Liver (tissue), 9 donors: ENCODE data around the gene PPP1R13B. TPM values are rescaled to one million over a fixed set of nuclear protein-coding genes. Genes with fewer than 3 reads are reported as not detected.

Source experiments
- DNase-seq: peaks from one replicate; pipeline ENCODE4 v3.0.0-alpha.2; 2017; ENCODE audit warnings: low spot score
- H3K27ac ChIP-seq, 2 donors: one replicate each; pipeline ENCODE4 v1.7.0; 2013; ENCODE audit warnings: inconsistent platforms in 2 of 2, low read length in 2 of 2, control low read depth in 1 of 2, low read depth in 1 of 2, mild to moderate bottlenecking in 1 of 2
- H3K27me3 ChIP-seq, 4 donors: one replicate each; pipeline versions ENCODE4 v1.6.1 to v1.7.0; 2013; ENCODE audit warnings: low read length in 3 of 4, inconsistent platforms in 1 of 4, mild to moderate bottlenecking in 1 of 4, moderate library complexity in 1 of 4; ENCODE audit not compliant: control insufficient read depth in 4 of 4, insufficient read depth in 4 of 4
- H3K36me3 ChIP-seq, 4 donors: one replicate each; pipeline versions ENCODE4 v1.6.1 to v1.7.0; 2013; ENCODE audit warnings: low read length in 3 of 4, mild to moderate bottlenecking in 3 of 4, low read depth in 1 of 4, moderate library complexity in 1 of 4; ENCODE audit not compliant: control insufficient read depth in 4 of 4, insufficient read depth in 3 of 4
- H3K4me1 ChIP-seq, 4 donors: one replicate each; pipeline versions ENCODE4 v1.6.1 to v1.7.0; 2013; ENCODE audit warnings: low read length in 3 of 4, mild to moderate bottlenecking in 3 of 4, moderate library complexity in 1 of 4; ENCODE audit not compliant: control insufficient read depth in 4 of 4, insufficient read depth in 4 of 4
- H3K4me3 ChIP-seq, 3 donors: one replicate each; pipeline versions ENCODE4 v1.6.1 to v1.7.0; 2013; ENCODE audit warnings: low read length in 3 of 3, control low read depth in 1 of 3, low read depth in 1 of 3, mild to moderate bottlenecking in 1 of 3
- H3K9ac ChIP-seq, 2 donors: one replicate each; pipeline ENCODE4 v1.7.0; 2013; ENCODE audit warnings: low read length in 2 of 2, mild to moderate bottlenecking in 2 of 2, moderate library complexity in 2 of 2, control low read depth in 1 of 2, low read depth in 1 of 2
- H3K9me3 ChIP-seq, 4 donors: one replicate each; pipeline versions ENCODE4 v1.6.1 to v1.7.0; 2013; ENCODE audit warnings: low read length in 3 of 4; ENCODE audit not compliant: control insufficient read depth in 4 of 4
- EGR1 ChIP-seq, 2 donors: IDR thresholded peaks; 2 replicates each; pipeline ENCODE4 v1.6.1; 2016 to 2018; ENCODE audit warnings: antibody characterized with exemption in 2 of 2, low read depth in 2 of 2
- GABPA ChIP-seq, 2 donors: IDR thresholded peaks in 1 of 2; conservative IDR thresholded peaks in 1 of 2; 2 replicates each; pipeline ENCODE4 v1.6.1; 2016; ENCODE audit warnings: antibody characterized with exemption in 2 of 2, mild to moderate bottlenecking in 1 of 2, moderate library complexity in 1 of 2
- HNF4G ChIP-seq: IDR thresholded peaks from 2 replicates; pipeline ENCODE4 v1.6.1; 2016; ENCODE audit warnings: antibody characterized with exemption
- JUND ChIP-seq, 2 donors: IDR thresholded peaks; 2 replicates each; pipeline ENCODE4 v1.6.1; 2016; ENCODE audit warnings: antibody characterized with exemption in 2 of 2
- NR2F2 ChIP-seq: IDR thresholded peaks from 2 replicates; pipeline ENCODE4 v1.6.1; 2016; ENCODE audit warnings: antibody characterized with exemption
- RAD21 ChIP-seq, 2 donors: IDR thresholded peaks; 2 replicates each; pipeline ENCODE4 v1.6.1; 2016; ENCODE audit warnings: antibody characterized with exemption in 2 of 2, mild to moderate bottlenecking in 2 of 2
- SP1 ChIP-seq: IDR thresholded peaks from 2 replicates; pipeline ENCODE4 v1.6.1; 2018; ENCODE audit warnings: antibody characterized with exemption, mild to moderate bottlenecking
- TAF1 ChIP-seq: conservative IDR thresholded peaks from 2 replicates; pipeline ENCODE4 v1.6.1; 2016; ENCODE audit warnings: antibody characterized with exemption, mild to moderate bottlenecking
- YY1 ChIP-seq: IDR thresholded peaks from 2 replicates; pipeline ENCODE4 v1.6.1; 2016; ENCODE audit warnings: antibody characterized with exemption, mild to moderate bottlenecking
- WGBS: extraction: QIAGEN DNeasy Blood & Tissue Kit; methylation state at CpG from one replicate; pipeline ENCODE4 v1.1.7; 2013; 5-methylcytosine and 5-hydroxymethylcytosine counted together
- polyA plus RNA-seq, 2 donors: library from polyadenylated mRNA; stranded (reverse) in 1 of 2; unstranded in 1 of 2; fragments of 200-250 nt in 1 of 2; fragments of >200 nt in 1 of 2; fragmentation: Nextera tagmentation in 1 of 2; extraction: Ambion mirVana in 1 of 2; gene quantifications; one replicate each; pipeline versions ENCODE4 v1.2.1 to v1.2.3, GENCODE V29; 2013 to 2015
- total RNA-seq, 2 donors: library from RNA; depleted of rRNA; stranded (reverse); fragments of >200 nt; gene quantifications; one replicate each; pipeline ENCODE4 v1.2.3, GENCODE V29; 2014
- TF ChIP-seq, protein P1 (sequence below): IDR thresholded peaks from 2 replicates; pipeline ENCODE4 v1.6.1; 2016; ENCODE audit warnings: antibody characterized with exemption, mild to moderate bottlenecking
- TF ChIP-seq, protein P2 (sequence below): fragments of 150-350 bp; IDR thresholded peaks from 2 replicates; pipeline ENCODE4 v1.5.1; 2017; ENCODE audit warnings: improper control_type of control experiment, low read depth, low read length; ENCODE audit not compliant: missing input control
- TF ChIP-seq, protein P3 (sequence below): IDR thresholded peaks from 2 replicates; pipeline ENCODE4 v1.6.1; 2016; ENCODE audit warnings: antibody characterized with exemption
- TF ChIP-seq, protein P4 (sequence below): IDR thresholded peaks from 2 replicates; pipeline ENCODE4 v1.6.1; 2016; ENCODE audit warnings: antibody characterized with exemption
- donor health status: healthy.
- donor health status: healthy.
- donor health status: healthy.
- donor health status: healthy.
- donor health status: healthy.

PPP1R13B gene
- total and polyA plus RNA-seq, 4 donors = 3.2 to 15.1 (median 5.1) TPM

DNA sequence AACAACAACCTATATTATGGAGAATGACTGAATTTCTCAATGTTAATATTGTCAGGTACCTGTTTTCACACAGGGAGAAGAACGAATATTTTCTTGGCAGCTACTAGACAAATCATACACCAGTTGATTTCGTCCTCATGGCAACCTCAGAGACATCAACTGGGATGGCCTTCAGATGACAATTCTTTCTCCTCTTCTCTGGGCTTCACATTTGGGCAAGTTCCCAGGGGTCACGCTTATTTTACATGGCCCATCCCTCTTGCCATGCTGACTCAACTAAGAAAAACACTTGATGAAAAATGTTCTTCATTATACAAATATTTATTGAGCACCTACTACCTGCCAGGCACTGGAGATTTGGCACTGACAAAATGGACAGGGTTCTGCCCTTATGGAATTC, 29.0 kb downstream of the PPP1R13B start (continued):
- TF ChIP-seq, protein P1, sequence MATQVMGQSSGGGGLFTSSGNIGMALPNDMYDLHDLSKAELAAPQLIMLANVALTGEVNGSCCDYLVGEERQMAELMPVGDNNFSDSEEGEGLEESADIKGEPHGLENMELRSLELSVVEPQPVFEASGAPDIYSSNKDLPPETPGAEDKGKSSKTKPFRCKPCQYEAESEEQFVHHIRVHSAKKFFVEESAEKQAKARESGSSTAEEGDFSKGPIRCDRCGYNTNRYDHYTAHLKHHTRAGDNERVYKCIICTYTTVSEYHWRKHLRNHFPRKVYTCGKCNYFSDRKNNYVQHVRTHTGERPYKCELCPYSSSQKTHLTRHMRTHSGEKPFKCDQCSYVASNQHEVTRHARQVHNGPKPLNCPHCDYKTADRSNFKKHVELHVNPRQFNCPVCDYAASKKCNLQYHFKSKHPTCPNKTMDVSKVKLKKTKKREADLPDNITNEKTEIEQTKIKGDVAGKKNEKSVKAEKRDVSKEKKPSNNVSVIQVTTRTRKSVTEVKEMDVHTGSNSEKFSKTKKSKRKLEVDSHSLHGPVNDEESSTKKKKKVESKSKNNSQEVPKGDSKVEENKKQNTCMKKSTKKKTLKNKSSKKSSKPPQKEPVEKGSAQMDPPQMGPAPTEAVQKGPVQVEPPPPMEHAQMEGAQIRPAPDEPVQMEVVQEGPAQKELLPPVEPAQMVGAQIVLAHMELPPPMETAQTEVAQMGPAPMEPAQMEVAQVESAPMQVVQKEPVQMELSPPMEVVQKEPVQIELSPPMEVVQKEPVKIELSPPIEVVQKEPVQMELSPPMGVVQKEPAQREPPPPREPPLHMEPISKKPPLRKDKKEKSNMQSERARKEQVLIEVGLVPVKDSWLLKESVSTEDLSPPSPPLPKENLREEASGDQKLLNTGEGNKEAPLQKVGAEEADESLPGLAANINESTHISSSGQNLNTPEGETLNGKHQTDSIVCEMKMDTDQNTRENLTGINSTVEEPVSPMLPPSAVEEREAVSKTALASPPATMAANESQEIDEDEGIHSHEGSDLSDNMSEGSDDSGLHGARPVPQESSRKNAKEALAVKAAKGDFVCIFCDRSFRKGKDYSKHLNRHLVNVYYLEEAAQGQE = no peak
- TF ChIP-seq NR2F2 (no peak), SP1 (no peak)

DNA sequence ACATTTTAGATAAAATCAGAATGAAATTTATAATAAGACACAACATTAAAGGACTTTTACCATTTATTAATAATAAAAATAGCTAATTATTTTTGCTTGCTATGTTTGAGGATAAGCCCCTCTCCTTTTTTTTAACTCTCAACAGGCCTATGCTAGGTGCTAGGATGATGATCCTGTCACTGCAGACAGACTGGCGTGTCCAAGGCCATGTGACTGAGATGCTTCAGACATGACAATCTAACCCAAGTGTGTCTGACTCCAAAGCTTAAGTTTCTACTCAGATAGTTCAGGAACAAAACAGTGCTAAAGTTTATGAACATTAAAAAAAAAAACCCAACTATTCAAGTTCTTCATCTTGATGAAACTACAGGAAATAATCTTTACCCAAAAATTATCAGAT, 29.8 kb downstream of the PPP1R13B start:
- Histone ChIP-seq H3K27me3 (no peaks in the 10 kb centered on the region), H3K36me3 (no peaks in the 10 kb centered on the region), H3K27ac (no peak overlapping the region), H3K9me3 (no peaks in the 10 kb centered on the region), H3K9ac (no peak overlapping the region), H3K4me1 (peaks cover 4 to 15% (median 9%) of the 10 kb centered on the region in 4 donors), H3K4me3 (no peak overlapping the region)
- TF ChIP-seq, protein P2, sequence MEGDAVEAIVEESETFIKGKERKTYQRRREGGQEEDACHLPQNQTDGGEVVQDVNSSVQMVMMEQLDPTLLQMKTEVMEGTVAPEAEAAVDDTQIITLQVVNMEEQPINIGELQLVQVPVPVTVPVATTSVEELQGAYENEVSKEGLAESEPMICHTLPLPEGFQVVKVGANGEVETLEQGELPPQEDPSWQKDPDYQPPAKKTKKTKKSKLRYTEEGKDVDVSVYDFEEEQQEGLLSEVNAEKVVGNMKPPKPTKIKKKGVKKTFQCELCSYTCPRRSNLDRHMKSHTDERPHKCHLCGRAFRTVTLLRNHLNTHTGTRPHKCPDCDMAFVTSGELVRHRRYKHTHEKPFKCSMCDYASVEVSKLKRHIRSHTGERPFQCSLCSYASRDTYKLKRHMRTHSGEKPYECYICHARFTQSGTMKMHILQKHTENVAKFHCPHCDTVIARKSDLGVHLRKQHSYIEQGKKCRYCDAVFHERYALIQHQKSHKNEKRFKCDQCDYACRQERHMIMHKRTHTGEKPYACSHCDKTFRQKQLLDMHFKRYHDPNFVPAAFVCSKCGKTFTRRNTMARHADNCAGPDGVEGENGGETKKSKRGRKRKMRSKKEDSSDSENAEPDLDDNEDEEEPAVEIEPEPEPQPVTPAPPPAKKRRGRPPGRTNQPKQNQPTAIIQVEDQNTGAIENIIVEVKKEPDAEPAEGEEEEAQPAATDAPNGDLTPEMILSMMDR = no peak
- TF ChIP-seq EGR1 (IDR thresholded peaks at IDR 0.05; ENCODE audit: low read depth in 2 of 2) (no peak), GABPA (IDR thresholded peaks at IDR 0.05 in 1 of 2, conservative IDR thresholded peaks at IDR 0.05 in 1 of 2) (no peak), TAF1 (no peak), HNF4G (no peak), JUND (IDR thresholded peaks at IDR 0.05) (no peak), YY1 (no peak), RAD21 (IDR thresholded peaks at IDR 0.05) (no peak)
- TF ChIP-seq, protein P3, sequence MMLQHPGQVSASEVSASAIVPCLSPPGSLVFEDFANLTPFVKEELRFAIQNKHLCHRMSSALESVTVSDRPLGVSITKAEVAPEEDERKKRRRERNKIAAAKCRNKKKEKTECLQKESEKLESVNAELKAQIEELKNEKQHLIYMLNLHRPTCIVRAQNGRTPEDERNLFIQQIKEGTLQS = no peak
- TF ChIP-seq, protein P1 = no peak
- TF ChIP-seq, protein P4, sequence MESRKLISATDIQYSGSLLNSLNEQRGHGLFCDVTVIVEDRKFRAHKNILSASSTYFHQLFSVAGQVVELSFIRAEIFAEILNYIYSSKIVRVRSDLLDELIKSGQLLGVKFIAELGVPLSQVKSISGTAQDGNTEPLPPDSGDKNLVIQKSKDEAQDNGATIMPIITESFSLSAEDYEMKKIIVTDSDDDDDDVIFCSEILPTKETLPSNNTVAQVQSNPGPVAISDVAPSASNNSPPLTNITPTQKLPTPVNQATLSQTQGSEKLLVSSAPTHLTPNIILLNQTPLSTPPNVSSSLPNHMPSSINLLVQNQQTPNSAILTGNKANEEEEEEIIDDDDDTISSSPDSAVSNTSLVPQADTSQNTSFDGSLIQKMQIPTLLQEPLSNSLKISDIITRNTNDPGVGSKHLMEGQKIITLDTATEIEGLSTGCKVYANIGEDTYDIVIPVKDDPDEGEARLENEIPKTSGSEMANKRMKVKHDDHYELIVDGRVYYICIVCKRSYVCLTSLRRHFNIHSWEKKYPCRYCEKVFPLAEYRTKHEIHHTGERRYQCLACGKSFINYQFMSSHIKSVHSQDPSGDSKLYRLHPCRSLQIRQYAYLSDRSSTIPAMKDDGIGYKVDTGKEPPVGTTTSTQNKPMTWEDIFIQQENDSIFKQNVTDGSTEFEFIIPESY = no peak
- DNase-seq = no peak
- WGBS = 98% methylated on average over 1 of the region's 1 CpG
